Stimulated activated CD8-positive, alpha-beta memory T cell treated with anti-CD3 and anti-CD28 coated beads, Interleukin-15, amount 100 ng/mL, for 24 hours (primary cell): ENCODE measurements around the gene CKMT2.

Source experiments
- DNase-seq: peaks from one replicate; pipeline ENCODE4 v3.0.0-alpha.2; 2020; ENCODE audit warnings: low read depth

CKMT2 gene

DNA sequence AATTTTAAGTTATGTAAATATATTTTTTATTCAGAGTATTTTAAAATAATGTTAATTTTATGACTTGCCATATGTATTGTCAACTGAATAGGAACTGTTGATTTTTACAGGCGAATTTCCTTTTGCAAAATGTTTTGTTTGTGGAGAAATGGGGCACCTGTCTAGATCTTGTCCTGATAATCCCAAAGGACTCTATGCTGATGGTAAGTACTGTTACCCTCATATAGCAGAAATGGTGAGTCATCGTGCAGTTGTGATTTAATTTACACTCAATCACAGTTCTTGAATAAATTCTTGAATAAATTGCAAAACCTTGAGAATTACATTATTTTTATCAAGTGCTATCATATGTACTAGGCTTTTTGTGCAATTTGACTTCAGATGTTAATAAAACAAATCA is 75.7 kb downstream of the CKMT2 start:
- no peak for DNase-seq

GRCh38 chr5:81310402-81311063 is 77.4 kb downstream of the CKMT2 start:
- no peak for DNase-seq

GRCh38 chr5:81313278-81313677 is 80.2 kb downstream of the CKMT2 start:
- no peak for DNase-seq

GRCh38 chr5:81313686-81314085 is 80.6 kb downstream of the CKMT2 start:
- DNase-seq = no peak

GRCh38 chr5:81314581-81314980 is 81.5 kb downstream of the CKMT2 start:
- DNase-seq = no peak

GRCh38 chr5:81315336-81315735 is 82.2 kb downstream of the CKMT2 start:
- DNase-seq = no peak

DNA sequence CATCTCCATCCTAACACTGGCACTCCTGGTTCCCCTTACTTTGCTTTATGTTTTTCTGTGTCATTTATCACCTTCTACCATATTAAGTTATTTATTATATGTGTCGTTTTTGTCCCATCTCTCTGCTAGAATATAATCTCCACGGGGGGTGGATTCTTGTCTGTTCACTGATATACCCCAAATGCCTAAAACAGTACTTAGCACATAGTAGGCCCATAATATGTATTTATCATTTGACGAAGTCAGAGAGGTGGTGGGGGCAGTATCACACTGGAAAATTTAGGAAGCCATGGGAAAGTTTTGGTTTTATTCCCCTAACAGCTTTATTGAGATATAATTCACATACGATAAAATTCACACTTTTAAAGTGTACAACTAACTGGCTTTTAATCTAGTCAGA is 82.7 kb downstream of the CKMT2 start:
- no peak for DNase-seq
